Ascending aorta (tissue), 2 donors: ENCODE data around the gene TGFB3. TPM values are rescaled to one million over a fixed set of nuclear protein-coding genes. Genes with fewer than 3 reads are reported as not detected.
A peak's percentile ranks its signal among the peaks of the same experiment; 100 is the strongest.

ENCODE experiments used
- DNase-seq, 2 donors: peaks; one replicate each; pipeline ENCODE4 v3.0.0-alpha.2; 2019; ENCODE audit warnings: low spot score in 2 of 2
- H3K27ac ChIP-seq, 2 donors: fragments of 200-600 bp; sonication (generic); one replicate each; pipeline ENCODE4 v1.5.1; 2016 to 2017; ENCODE audit warnings: mild to moderate bottlenecking in 1 of 2
- H3K27me3 ChIP-seq: fragments of 200-600 bp; sonication (generic); one replicate; pipeline ENCODE4 v1.5.1; 2017
- H3K36me3 ChIP-seq, 2 donors: fragments of 200-600 bp; sonication (generic); one replicate each; pipeline ENCODE4 v1.5.1; 2016
- H3K4me1 ChIP-seq, 2 donors: fragments of 200-600 bp; sonication (generic); one replicate each; pipeline ENCODE4 v1.5.1; 2016 to 2017; ENCODE audit warnings: mild to moderate bottlenecking in 1 of 2
- H3K4me3 ChIP-seq, 2 donors: fragments of 200-600 bp; sonication (generic); one replicate each; pipeline ENCODE4 v1.5.1; 2016 to 2017; ENCODE audit warnings: mild to moderate bottlenecking in 1 of 2
- H3K9me3 ChIP-seq, 2 donors: fragments of 200-600 bp; sonication (generic); one replicate each; pipeline ENCODE4 v1.5.1; 2016
- intact Hi-C: fragments of 100-400 bp; cut with DNase I; formaldehyde crosslinking; loops from one replicate; pipeline ENCODE4 v1.15.1; 2023
- total RNA-seq: library from RNA; depleted of rRNA; stranded (reverse); fragments of >200 nt; gene quantifications from one replicate; pipeline ENCODE4 v1.1.0, GENCODE V29; 2016
- TF ChIP-seq, protein P1 (sequence below), 3 experiments: fragments of 200-600 bp in 2 of 3; fragments of 450-650 bp in 1 of 3; sonication (generic) in 2 of 3; IDR thresholded peaks; one replicate each; pipeline ENCODE4 v1.5.1; 2016 to 2019; ENCODE audit warnings: antibody characterized with exemption in 3 of 3, mild to moderate bottlenecking in 1 of 3, moderate library complexity in 1 of 3

Gene TGFB3
- total RNA-seq, 1 donor from 2014 or later: 108 TPM

DNA sequence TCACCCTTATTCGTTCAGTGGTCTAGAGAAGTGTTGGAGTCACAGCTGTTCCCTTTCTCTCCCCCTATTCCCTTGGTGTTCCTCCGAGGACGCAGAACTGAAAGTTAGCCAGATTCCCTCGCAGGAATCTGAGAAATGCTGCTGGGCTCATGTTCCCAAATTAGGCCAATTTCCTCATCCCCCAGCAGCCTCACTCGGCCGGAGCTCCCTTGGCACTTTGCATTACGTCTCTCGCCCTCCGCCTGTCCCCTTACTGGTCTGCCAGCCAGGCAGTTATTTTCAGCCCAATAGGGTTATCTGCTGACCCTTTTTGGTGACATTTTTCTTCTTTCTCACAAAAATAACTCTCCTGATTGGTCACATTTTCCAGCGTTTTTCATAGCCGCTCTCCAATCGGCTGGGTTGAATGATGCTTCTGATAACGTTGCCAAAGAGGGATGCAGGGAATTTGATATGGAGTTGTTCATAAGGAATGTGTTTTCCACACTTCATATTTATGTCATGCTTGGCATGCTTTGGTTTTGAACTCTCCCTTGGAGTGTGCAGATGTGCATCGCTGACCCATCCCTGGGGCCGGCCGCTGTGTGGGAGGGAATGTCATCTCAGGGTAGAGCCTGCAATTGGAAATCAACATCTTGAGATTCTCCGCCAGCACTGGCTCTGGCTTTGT, 13.7 kb upstream of the TGFB3 start:
- no peaks in the 10 kb centered on the region for H3K9me3 ChIP-seq
- DNase-seq: peak; percentile 51 to 97
- peaks cover 8 to 46% of the 10 kb centered on the region in 2 donors for H3K4me1 ChIP-seq
- H3K27ac ChIP-seq: peak overlapping the region; percentile 87 to 100
- H3K27me3 ChIP-seq: no peaks in the 10 kb centered on the region
- intact Hi-C loops: loop anchor here (1.0 kb wide), 1 partner anchor 17 kb away; no protein-coding TSS in a partner anchor
- H3K4me3 ChIP-seq: peak overlapping the region in 1 of 2 donors; percentile 37
- H3K36me3 ChIP-seq: peaks cover 2 to 11% of the 10 kb centered on the region in 2 donors
- TF ChIP-seq, protein P1, sequence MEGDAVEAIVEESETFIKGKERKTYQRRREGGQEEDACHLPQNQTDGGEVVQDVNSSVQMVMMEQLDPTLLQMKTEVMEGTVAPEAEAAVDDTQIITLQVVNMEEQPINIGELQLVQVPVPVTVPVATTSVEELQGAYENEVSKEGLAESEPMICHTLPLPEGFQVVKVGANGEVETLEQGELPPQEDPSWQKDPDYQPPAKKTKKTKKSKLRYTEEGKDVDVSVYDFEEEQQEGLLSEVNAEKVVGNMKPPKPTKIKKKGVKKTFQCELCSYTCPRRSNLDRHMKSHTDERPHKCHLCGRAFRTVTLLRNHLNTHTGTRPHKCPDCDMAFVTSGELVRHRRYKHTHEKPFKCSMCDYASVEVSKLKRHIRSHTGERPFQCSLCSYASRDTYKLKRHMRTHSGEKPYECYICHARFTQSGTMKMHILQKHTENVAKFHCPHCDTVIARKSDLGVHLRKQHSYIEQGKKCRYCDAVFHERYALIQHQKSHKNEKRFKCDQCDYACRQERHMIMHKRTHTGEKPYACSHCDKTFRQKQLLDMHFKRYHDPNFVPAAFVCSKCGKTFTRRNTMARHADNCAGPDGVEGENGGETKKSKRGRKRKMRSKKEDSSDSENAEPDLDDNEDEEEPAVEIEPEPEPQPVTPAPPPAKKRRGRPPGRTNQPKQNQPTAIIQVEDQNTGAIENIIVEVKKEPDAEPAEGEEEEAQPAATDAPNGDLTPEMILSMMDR (IDR thresholded peaks at IDR 0.05): no peak

DNA sequence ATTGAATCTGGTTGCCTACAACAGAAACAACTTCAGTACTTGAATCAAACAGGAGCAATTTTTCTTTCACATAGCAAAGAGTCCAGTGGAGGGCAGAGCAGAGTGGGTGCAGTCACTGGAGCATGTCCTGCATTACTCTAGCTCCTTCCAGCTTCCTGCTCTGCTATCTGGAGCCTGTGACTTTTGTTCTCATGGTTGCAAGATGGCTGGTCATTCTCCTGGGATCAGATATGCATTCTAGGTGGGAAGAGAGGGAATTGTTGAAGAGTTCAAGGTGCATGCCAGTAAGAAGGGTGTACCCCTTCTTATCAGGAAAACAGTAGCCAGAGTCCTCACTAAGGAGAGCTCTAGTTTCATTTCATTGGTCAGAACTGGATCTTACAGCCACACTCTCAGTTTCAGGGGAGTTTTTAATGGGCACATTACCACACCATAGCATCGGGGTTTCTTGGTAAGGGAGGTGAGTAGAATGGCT, 11.8 kb upstream of the TGFB3 start:
- Histone ChIP-seq H3K9me3 (no peaks in the 10 kb centered on the region), H3K4me3 (no peak overlapping the region), H3K36me3 (peaks cover 0 to 9% of the 10 kb centered on the region in 2 donors), H3K27me3 (no peaks in the 10 kb centered on the region), H3K4me1 (peaks cover 12 to 58% of the 10 kb centered on the region in 2 donors), H3K27ac (peak overlapping the region; percentile 87 to 100)
- DNase-seq: no peak
- intact Hi-C loops: no loop called here
- TF ChIP-seq, protein P1 (IDR thresholded peaks at IDR 0.05): no peak

DNA sequence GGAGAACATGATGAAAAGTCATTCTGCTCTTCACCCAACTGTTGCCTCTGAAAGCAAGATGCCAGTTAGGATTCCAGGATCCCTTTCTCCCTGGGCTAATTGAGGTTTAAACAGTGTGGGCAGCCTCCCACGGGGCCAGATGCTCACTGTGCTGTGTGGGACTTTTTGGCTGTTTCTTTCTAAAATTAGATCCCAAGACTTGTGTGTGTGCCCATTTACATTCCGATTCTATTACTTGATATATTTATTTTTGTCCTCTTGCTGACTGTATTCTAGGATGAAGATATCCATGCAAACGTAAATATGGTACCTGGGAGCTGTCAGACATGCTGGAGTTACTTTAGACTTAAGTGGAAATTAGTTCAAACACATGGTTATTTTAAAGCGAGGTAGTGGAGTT, 10.0 kb upstream of the TGFB3 start:
- no peaks in the 10 kb centered on the region for H3K36me3 ChIP-seq
- H3K9me3 ChIP-seq: no peaks in the 10 kb centered on the region
- TF ChIP-seq, protein P1 (IDR thresholded peaks at IDR 0.05): no peak
- H3K4me1 ChIP-seq: peaks cover 14 to 70% of the 10 kb centered on the region in 2 donors
- intact Hi-C loops: no loop called here
- H3K27me3 ChIP-seq: no peaks in the 10 kb centered on the region
- H3K4me3 ChIP-seq: no peak overlapping the region
- peak in 1 of 2 donors; percentile 85 for DNase-seq
- H3K27ac ChIP-seq: peak overlapping the region; percentile 87 to 100

DNA sequence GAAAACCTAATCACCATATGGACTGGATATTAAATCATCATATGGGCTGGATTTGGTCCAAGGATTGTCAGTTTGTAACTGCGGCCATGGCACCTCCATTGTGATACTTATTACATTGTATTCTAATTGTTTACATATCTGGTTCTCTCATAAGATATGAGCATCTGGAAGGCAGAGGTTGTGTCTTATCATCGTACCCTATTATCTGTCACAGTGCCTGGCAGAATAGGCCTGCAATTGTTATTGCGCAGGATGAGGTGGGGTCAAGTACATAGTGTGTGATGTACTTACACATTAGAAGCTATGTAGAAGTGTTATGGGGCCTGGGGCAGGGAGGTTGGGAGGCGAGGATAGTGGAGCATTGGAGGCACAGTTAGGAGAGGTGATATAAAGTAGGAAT, 8.5 kb upstream of the TGFB3 start:
- Histone ChIP-seq H3K4me1 (peaks cover 14 to 73% of the 10 kb centered on the region in 2 donors), H3K27ac (peak overlapping the region; percentile 87 to 100), H3K4me3 (no peak overlapping the region)

DNA sequence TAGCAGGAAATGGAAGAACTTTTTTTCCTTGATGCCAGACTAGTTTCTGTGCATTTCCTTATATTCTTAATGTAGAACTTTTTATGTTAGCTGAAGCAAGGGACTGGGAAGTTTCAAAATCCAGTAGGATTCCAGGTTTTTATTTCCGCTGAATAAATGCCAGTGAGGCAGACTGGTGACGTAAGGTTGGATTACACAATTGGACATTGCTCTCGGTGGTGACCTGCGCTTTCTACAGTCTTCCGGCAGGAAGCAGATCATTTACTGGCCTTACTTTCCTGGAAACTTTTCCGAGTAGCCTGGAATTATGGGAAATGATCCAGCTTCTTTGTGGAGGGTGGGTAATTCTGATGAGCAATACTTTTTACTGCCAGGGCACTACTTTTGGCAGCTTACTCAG, 7.3 kb upstream of the TGFB3 start:
- Histone ChIP-seq H3K27me3 (no peaks in the 10 kb centered on the region), H3K36me3 (no peaks in the 10 kb centered on the region), H3K27ac (peak overlapping the region; percentile 87 to 100), H3K4me1 (peaks cover 14 to 66% of the 10 kb centered on the region in 2 donors), H3K9me3 (no peaks in the 10 kb centered on the region), H3K4me3 (peak overlapping the region in 1 of 2 donors; percentile 21)
- TF ChIP-seq, protein P1 (IDR thresholded peaks at IDR 0.05): no peak
- DNase-seq: peak in 1 of 2 donors; percentile 87
- intact Hi-C loops: loop anchor here (10.0 kb wide), 3 partner anchors 164 to 1394 kb away; no protein-coding TSS in a partner anchor

More for the DNA sequence above, 8.5 kb upstream of the TGFB3 start:
- no peaks in the 10 kb centered on the region for H3K27me3 ChIP-seq
- TF ChIP-seq, protein P1 (IDR thresholded peaks at IDR 0.05): no peak
- DNase-seq: no peak
- no peaks in the 10 kb centered on the region for H3K9me3 ChIP-seq
- intact Hi-C loops: no loop called here
- H3K36me3 ChIP-seq: no peaks in the 10 kb centered on the region
